CD4-positive, alpha-beta T cell treated with Interferon alpha-2 for 1 hour (primary cell): ENCODE data around the gene AP1S1.
A peak's percentile ranks its signal among the peaks of the same experiment; 100 is the strongest.

ENCODE experiments used
- DNase-seq, 2 donors: peaks; one replicate each; pipeline ENCODE4 v3.0.0-alpha.2; 2020 to 2022

Gene AP1S1

DNA sequence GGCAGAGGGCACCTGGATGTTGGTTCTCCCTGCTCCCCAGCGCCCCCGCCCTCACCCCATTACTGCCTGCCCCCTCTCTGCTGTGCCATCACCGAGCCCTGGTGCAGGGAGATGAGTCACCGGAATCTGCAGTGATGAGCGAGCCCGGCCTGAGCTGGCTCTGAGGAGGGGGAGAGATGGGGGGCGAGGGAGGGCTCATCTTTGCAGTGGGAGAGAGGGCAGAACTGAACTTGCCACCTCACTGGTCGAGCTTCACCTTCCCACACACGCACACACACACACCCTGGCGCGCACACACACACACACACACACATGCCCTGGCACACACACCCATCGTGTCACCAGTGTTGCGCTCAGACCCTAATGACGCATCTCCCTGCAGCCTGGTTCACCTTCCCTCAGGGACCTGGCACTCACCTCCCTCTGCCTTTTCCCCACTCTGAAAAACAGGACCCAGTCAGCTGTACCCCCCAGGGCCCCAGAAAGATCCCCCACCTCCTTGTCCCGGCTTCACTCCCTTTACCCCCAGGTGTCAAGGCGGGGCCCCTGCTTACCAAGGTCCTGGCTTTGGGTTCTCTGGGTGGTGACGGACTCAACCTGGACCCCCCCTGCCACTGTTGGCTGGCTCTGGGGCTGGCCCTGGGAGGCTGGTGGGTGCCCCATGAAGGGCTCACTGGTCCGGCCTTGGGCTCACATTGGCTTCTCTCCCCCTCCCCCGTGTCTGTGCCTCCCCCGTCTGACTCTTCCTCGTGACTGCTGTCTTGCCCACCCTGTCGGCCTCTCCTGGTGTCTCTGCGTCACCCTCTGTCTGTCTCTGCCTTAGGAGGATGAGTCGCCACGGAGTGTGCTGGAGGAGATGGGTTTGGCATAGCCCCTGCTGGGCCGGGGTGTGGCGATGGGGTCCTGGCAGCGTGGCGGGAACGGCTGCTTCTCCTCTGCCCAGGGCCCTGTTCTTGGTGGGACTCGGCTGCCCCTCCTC lies 5.7 kb downstream of the AP1S1 start:
- no peak for DNase-seq

DNA sequence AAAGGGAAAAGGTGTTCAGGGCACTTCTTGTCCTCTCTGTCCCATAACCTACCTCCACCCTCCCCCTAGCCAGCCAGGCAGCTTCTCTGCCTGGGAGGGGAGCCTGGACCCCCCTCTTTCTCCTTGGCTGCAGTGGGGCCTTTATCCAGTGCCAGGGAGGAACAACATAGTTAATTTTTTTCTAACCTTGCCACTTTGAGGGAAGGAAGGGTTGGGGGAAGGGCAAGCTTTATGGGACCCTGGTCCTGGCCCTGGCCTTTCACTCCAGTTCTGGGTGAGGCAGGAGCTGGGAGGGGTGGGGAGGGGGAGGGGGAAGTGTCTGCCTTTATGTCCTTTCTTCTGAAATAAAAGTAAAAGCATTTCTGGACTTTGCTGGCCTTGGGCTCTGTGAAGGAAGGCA lies 6.6 kb downstream of the AP1S1 start:
- DNase-seq: no peak

DNA sequence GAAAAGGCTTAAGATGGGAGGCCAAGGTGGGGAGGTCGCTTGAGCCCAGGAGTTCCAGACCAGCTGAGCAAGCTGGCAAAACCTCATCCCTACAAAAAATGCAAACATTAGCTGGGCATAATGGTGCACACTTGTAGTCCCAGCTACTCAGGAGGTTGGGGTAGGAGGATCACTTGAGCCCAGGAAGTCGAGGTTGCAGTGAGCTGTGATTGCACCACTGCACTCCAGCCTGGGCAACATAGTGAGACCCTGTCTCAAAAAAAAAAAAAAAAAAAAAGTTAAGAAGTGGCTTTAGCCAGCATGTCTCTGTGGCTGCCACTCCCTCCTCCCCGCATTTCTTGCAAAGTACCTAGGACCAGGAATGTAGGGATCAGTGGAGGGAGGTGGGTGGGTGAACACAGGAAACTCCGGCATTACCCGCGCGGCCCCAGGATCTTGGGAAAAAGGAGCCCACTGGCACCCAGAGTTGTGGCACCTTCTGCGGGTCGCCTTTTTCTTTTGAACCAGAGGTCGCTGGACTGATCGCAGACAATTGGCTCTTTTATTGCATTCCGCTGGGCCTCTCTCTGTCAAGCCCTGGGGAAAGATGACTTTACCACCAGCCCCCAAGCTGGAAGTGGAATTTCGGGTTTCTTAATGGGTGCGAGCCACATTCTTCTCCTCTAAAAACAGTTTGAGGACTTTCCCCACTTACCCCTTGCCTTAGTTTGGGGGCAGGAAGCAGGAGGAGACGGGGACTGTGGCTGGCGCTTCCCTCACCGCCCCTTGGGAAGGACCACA lies 7.6 kb downstream of the AP1S1 start:
- DNase-seq: no peak

DNA sequence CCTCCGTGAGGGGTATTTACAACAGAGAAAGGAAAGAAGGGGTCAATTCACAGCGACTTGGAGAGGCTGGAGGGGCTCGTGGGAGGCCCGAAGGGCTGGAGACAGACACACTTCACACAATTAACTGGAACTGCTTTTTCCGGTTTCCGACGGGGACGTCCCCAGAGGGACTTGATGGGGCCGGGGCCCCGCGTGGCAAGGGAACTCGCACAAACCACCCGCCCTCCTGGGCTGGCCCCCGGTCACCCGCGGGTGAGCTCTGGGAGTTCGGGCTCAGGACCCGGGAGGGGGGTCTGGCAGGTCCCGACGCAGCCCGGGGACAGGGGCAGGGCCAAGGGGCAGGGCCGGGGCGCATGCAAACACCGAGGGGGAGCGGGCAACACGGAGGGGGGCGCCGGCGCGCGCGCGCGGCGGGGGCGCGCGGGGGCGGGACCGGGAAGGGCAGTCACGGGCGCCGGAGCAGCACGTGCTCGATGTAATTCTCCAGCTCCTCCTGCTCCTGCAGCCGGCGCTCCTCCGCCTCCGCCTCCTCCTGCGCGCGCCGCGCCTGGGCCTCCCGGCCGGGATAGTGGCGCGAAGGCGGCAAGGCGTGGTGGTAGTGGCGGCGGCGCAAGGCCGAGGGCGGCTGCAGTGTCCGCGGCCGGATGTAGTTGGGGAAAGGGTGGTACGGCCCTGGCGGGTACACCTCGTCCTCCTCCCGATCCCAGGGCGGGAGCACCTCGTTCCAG lies 8.4 kb downstream of the AP1S1 start:
- no peak for DNase-seq

DNA sequence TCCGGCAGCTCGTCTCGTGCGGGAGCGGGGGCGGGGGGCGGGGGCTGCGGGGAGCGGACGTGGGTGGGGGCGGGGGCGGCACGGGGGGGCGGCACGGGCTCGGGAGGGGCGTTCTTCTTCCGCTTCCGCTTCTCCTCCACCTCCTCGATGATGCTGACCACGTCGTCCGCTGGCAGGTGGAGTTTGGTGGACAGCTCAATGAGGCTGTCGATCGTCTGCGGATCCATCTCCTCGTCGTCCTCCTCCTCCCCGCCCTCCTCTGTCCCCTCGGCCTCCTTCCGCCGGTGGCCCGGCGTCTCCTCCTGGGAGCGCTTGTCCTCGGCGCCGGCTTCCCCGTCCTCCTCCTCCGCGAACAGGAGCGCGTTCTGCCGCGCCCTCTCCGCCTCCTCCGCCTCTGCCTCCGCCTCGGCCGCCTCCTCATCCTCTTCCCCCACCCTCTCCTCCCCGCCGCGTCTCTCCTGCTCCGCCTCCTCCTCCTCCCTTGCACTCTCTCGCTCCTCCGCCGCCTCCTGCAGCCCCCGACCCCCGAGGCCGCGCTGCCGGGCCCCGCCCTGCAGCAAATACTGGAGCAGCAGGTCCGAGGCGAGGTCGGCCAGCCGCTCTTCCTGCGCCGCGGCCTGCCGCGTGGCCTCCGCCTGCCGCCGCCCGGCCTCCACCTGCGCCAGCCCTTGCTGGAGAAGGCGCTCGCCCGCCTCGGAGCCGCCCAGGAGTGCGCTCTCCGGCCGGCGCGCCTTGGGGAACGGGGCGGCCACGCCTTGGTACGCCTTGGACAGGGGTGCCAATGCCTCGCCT lies 9.2 kb downstream of the AP1S1 start:
- DNase-seq: no peak

DNA sequence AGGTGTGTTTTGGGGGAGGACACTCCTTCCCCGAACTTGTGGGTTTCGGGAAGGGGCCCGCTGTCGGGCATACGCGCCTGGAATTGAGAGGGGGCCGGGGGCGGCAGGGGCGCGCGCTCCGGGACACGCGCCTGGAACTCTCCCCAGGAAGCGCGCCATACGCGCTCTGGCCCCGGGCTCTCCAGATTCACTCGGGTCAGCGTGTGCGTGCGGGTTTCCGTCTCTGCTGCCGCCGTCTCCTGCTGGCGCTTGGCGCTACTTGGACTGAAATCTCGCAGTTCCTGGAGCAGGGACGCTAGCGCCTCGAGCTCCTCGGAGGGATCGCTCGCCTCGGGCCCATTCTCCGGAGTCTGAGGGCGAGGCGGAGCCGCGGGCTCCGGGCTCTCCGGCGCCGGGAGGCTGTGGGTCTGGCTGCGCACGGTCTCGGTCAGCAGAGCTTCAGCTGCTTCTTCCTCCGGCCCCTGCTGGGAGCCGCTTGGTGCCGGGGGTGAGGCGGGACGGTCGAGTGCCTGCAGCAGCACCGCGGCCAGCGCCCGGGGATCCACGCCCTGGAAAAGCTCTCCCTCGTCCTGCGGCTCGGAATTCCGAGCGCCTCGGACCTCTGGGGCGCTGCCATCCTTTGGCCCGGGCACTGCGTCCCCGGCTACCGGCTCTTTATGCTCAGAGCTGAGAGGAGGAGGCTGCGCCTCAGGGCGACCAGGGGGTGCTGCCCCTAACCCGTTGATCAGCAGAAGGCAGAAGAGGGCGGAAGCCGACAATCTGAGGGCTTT lies 10.0 kb downstream of the AP1S1 start:
- no peak for DNase-seq

DNA sequence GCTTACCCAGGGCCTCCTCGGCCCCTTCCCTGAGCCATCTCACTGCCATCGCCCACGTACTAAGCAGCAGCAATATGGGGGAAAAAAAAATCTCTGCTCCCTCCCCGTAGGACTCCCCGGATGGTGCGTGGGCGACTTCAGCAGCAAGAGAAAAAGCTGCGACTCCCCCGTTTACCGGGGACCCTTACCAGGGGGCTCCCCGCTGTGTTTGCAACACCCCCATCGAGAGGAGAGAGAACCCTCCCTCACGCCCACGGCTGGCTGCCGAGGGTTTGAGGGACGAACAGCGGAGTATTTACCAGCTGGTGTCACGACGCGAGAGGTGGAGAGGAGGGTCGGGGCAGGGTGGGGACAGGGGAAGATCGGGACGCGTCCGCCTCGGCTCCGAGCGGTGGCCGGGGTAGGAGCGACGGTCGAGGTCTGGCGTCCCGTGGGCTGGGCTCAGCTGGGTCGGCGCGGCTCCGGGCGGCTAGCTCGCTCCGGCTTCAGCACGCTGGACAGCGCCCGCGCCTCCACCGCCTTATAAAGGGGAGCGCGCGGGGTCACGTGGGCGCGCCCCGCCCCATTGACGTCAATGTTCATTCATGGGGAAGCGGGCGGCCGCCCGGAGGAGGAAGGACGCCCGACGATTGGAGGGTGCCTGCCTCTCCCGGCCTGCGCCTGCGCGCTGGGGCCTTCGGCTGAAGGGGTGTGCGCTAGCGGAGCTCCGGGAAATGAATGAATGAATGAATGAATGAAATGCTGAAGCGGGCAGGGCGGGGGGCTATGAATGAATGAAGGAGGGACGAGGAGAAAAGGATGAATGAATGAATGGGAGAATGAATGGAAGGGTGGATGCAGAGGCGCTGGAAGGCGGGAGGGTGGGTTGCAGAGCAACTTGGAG lies 11.0 kb downstream of the AP1S1 start, which contains the start of gene VGF:
VGF (minus strand) TSS at position 495 of the 883 bp plus-strand sequence. CDS start 726 bp downstream, outside the sequence.
- peak; percentile 94 to 95 for DNase-seq

DNA sequence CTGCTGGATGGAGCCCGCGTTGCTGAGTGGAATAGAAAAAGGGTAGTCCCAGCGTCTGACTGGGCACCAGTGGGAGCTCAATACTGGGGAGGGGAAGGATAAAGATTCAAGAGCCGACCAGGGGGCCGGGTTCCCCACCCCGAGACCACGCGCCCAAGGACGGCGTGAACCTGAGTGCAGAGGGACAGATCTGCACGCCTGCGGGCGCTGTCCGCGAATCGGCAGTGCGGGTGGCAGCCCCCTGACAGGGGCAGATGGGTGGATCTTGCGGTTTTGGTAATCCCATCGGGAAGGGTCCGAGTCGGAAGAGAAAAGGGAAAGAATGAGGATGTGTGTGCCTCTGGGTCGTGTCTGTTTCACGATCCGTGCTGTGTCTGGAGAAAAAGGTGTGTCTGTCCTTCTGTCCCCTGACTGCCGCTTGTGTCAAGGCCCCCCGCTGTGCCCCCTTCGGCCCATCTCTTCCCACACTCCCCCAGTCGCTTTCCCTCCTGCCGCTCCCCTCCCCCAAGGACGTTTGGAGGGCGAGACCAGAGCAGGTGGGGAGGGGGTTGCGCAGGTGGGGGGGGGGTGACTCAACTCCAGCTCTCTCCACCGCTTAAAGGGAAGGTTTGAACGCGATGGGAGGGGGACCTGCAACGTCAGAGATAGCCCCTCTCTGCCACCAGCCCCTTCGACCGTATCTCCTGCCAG lies 11.8 kb downstream of the AP1S1 start:
- no peak for DNase-seq

DNA sequence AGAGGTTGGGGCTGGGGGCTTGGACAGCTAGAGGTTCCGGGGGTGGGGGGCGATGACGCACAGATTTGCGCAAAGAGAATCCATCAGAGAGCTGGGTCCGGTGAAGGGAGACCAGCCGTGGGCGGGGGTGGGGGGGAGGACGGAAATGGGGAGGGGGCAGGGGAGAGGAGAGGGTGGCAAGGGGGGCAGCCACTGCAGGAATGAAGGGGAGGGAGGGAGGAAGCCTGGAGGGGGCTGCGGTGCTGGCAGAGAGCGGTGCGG lies 12.3 kb downstream of the AP1S1 start:
- DNase-seq: no peak

DNA sequence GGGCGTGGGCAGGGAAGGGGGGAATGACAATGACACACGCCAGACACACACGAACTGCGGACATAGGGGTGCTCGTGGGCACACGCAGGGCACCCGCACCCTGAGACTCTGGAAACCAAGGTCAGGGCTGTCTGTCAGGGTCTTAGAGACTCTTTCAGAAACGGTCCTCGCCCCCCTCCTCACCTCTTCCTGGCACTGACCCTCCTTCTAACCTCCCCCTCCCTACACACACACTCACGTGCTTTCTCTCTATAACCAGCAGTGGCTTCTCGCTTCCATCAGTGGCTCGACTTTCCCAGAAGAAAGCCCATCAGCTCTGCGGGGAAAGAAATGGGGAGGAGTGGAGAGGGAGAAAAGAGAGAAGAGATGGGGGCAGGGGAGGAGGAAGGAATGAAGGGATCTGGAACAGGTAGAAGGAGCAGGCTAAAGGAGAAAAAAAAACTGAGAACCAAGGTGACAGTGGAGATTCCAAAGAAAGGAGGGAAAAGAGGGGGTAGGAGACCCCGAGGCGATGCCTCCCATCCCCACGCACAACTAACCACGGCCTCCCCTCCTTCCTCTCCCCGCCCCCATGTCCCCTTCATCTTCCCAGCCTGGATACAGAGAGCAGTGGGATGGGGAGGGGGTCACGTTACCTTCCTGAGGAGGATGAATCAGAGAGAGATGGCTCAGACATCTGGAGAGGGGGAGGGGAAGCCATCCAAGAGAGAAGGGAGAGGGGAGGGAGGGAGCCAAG lies 12.8 kb downstream of the AP1S1 start:
- DNase-seq: no peak

DNA sequence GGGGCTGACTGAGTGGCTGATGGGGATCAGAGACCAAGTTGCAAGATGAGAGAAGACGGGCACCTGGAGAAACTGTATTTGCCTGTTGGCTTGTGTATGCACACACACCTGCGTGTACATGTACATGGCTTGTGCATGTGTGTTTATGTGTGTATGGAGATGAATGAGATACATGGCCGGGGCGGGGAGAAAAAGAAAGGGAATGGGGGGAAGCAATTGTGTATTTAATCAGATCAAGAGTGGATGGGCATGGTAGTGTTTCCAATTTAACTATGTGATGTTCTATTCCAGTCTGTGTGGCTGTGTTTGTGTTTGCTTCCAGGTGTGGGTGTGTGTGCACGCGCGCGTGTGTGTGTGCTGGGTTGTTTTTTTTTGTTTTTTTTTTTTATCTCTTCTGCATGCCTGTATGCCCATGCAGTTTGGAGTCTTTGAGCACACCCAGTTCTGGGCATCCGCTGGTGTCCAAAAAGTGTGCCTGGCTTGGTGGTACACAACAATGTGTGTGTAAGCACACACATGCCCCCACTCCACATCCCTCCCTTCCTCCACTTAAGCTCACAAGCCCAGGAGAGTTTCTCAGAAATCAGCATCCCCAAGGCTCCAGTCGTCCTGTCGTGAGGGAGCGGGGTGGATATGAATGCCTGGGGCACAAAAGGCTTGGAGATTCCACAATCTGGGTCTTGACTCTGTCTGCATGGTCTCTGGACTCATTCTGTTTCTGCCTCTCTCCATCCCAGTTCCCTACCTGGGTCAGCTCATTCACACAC lies 13.6 kb downstream of the AP1S1 start:
- DNase-seq: no peak

DNA sequence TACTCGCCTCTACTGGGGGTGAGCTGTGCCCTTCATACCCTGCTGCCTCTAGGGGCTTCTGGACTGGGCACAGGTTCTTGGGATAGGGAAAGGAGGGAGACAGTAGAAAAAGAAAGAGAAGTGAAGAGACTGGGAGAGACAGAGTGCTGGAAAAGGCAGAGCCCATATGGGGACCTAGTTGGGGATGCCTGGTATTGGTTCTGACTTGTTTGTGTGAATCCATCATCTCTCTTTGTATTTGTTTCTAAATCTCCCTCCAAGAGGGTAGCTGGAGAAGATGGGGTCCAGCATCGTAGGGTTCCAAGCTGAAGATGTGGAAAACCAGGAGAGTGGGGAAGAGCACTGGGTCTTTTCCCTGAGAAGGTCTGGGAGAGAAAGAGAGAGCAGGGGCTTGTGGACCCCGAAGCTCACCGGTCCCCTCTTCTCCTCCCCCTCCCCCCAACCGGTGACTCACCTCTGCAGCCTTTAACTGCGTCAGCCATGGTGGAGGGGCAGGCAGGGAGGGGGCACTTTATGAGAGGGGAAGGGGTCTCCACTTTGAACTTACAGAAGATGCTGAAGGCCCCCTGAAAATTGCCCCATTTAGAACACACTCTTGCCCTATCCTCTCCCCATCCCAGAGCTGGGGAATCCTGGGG lies 14.3 kb downstream of the AP1S1 start:
- no peak for DNase-seq

DNA sequence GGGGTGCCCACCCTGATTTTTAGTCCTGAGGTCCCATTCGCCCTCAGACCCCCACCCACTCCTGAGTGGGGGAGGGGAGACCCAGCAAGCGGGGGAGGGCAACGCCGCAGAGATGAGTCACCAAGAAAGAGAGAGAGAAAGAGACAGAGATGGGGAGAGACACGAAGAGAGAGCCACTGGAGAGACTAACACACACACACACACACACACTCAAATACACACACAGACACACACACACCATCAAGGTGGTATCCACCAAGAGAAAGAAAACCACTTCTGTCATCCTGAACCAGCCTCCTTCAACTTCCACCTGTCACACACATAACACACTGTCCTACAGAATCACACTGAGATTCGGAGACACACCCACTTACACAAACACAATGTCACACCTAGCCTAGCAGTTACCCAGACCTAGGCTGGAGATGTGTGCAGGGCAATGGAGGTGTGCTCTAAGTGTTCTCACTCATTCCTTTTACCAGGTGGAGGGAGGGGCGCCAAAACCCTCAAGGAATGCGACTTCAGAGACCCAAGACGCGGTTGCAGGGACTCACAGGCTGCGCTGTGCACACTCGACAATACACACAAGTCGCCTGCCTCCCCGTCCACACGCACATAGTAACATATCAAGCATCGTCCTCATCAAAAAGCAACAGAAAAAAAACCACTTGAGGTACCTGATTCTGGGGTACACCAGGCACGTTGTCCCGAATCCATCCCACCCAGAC lies 15.0 kb downstream of the AP1S1 start:
- no peak for DNase-seq

DNA sequence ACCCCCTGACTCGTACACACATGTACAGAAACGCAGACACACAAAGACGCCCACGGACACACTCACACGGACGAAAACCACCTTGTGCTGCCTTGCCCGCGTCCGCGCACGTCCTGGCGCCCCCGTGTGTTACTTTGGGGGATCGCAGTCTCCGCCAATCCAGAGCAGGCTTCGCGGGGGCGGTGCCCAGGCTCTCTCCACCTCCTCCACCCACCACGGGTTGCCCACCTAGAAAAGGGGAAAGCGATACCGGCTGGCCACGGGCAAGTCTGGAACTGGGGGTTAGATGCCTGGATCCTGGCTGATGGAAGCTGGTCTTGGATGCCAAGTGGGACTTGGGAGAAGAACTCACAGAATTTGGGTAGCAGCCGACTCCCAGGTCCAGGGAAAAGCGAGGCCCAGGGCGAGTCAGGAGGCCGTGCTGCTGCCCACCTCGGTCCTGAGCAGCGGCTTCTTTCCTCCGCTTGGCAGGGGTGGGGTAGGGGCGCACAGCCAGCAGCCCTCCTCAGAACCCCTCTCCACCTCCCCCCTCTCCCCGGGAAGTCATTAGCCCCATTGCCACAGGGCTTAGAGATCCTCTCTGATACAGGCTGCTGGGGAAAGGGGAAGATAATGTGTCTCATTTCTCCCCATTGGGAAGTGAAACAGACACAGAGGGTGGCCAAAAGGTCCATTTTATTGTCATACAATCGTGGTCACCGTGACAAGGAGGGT lies 15.7 kb downstream of the AP1S1 start:
- peak; percentile 76 to 86 for DNase-seq

DNA sequence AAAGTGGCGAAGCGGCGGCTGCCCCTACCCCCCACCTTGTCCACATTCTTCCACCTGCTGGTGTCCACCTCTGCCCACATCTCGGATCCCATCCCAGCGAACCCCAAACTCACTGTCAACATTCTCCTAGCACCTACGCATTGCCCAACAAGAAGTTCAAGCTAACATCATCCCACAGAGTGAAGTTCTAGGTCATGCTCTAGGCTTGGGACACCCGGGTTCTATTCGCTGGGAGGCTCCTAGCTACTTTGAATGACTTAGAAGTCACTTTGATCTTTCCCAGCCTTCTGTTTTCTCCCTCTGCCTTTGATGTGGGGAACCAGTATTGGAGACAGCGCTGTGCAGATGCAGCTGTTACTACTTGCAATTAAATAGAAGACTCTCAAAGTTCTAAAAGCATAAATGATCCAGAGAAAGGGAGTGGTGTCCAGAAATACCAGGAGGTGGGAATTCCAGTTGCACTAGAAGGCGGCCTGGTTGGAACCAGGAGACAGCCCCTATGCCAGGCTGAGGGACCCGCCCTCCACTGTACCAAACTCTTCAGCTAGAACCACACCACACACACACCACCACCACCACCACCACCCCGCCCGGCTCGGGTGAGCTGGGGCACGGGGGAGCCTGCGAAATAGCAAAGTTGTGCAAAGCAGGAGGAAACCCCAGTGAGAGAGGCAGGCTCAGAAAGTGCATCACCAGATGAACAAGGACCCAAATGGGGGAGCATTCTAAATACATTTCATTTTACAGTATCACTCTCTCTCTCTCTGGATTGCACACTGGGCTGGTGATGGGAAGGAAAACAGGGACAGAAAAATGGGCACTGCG lies 16.6 kb downstream of the AP1S1 start:
- DNase-seq: no peak

DNA sequence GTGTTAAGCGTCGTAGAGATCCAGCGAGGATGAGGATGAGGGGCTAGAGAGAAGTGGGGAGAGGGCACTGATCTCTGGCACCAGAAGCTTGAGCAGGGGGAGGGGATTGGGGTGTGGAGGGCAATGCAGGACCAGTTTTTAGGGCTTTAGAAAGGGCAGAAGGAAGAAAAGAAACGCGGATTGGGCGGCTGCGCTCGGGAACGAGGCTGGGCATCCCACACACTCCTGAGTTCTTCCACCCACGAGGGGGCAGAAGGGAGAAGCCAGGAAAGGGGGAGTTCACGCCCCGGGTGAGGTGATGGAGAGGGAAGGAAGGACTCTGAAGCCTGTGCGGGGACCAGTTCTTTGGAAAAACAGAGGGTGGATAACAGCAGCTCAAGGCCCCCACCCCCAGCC lies 17.2 kb downstream of the AP1S1 start:
- no peak for DNase-seq
